Omental fat pad (tissue), 4 donors: ENCODE measurements around the gene IGSF8. TPM values are rescaled to one million over a fixed set of nuclear protein-coding genes. Genes with fewer than 3 reads are reported as not detected.

Source experiments
- ATAC-seq: fragments of 150-250 bp; one replicate; pipeline ENCODE4 v1.9.1; 2016; ENCODE audit warnings: mild to moderate bottlenecking, moderate library complexity; ENCODE audit not compliant: low FRiP score
- DNase-seq: peaks from one replicate; pipeline ENCODE4 v3.0.0-alpha.2; 2019; ENCODE audit warnings: low spot score
- CTCF ChIP-seq, 3 donors: fragments of 450-650 bp; IDR thresholded peaks; one replicate each; pipeline ENCODE4 v1.5.1; 2016 to 2017; ENCODE audit warnings: antibody characterized with exemption in 3 of 3, mild to moderate bottlenecking in 3 of 3, moderate library complexity in 2 of 3
- total RNA-seq, 4 donors: library from RNA; depleted of rRNA; stranded (reverse); fragments of >200 nt; gene quantifications; one replicate each; pipeline ENCODE4 v1.1.0, GENCODE V29; 2016

The IGSF8 gene
- 10 to 100 TPM; 17.5 to 20.5 (median 18.6) TPM for total RNA-seq

GRCh38 chr1:160097911-160098851 lies at the start of gene IGSF8:
Gene IGSF8 (minus strand): TSS chr1:160098619. CDS start chr1:160098472, 147 bp downstream.
- TF ChIP-seq CTCF (IDR thresholded peaks at IDR 0.05): no peak
- ATAC-seq (peak; percentile 80), DNase-seq (peak; percentile 73)

DNA sequence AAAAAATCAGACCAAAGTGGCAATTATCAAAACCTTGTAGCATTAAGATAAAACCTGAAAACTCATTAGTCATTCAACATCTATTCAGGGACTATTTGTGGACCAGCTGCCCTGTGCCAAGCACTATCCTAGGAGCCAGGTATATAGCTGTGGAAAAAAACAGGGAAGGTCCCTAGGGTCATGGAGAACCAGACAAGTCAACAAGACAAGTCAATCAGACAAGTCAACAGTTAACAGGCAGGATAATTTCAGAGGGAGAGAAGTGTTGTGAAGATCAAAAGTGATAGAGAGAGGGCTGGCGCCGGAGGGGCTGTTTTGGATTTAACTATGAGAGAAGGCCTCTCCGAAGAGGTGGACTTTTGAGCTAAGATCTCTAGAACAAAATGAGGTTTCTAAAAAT lies 49.7 kb upstream of the IGSF8 start:
- DNase-seq (no peak), ATAC-seq (no peak)
- TF ChIP-seq CTCF (IDR thresholded peaks at IDR 0.05): no peak

DNA sequence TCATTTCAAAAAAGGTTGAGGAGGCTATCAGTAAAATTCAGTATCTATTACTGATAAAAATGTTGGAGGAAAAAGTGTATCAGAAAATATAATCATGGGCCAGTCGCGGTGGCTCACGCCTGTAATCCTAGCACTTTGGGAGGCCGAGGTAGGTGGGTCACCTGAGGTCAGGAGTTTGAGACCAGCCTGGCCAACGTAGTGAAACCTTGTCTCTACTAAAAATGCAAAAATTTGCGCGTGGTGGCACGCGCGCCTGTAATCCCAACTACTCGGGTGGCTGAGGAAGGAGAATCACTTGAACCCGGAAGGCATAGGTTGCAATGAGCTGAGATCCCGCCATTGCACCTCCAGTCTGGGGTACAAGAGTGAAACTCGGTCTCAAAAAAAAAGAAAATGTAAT lies 47.7 kb upstream of the IGSF8 start:
- DNase-seq: no peak
- no peak for TF ChIP-seq CTCF (IDR thresholded peaks at IDR 0.05)
- no peak for ATAC-seq

DNA sequence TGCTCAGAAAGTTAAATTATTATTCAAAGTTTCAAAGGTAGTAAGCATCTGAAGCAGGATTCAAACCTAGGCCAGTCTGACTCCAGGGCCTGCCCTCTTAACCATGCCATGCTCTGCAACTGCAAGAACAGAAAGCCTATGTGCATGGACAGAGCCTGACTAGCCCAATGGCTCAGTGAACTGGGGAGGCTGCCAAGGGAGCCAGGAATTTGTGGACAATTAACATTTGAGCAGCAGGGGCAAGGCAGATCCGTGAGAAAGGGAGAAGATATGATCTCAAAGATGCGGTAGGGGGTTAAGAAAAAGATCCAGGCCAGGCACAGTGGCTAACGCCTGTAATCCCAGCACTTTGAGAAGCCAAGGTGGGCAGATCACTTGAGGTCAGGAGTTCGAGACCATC lies 46.5 kb upstream of the IGSF8 start:
- DNase-seq (no peak), ATAC-seq (no peak)
- no peak for TF ChIP-seq CTCF (IDR thresholded peaks at IDR 0.05)

GRCh38 chr1:160143695-160144094 lies 45.3 kb upstream of the IGSF8 start:
- no peak for ATAC-seq
- no peak for DNase-seq
- no peak for TF ChIP-seq CTCF (IDR thresholded peaks at IDR 0.05)

- TF ChIP-seq CTCF (IDR thresholded peaks at IDR 0.05): no peak
- DNase-seq (no peak), ATAC-seq (no peak)
These were observed 41.4 kb upstream of the IGSF8 start for GRCh38 chr1:160139840-160140239.
